Neural progenitor cell (in vitro differentiated cells): ENCODE results near the gene ARID5A. TPM values are rescaled to one million over a fixed set of nuclear protein-coding genes. Genes with fewer than 3 reads are reported as not detected.
A peak's percentile ranks its signal among the peaks of the same experiment; 100 is the strongest.

Experiments used
- DNase-seq: peaks from one replicate; pipeline ENCODE4 v3.0.0-alpha.2; 2016; ENCODE audit warnings: low spot score
- H2AFZ ChIP-seq: fragments of 200-600 bp; sonication (generic); replicated peaks from 2 replicates; pipeline ENCODE4 v1.6.1; 2016; ENCODE audit warnings: antibody characterized with exemption
- H3F3A ChIP-seq: fragments of 200-600 bp; sonication (generic); 2 replicates; pipeline ENCODE4 v1.6.1; 2016; ENCODE audit warnings: antibody characterized with exemption, low read depth
- H3K27ac ChIP-seq: fragments of 200-600 bp; sonication (generic); 2 replicates; pipeline ENCODE4 v1.5.1; 2016; ENCODE audit warnings: mild to moderate bottlenecking
- H3K27me3 ChIP-seq: fragments of 200-600 bp; sonication (generic); 2 replicates; pipeline ENCODE4 v1.6.1; 2016; ENCODE audit warnings: mild to moderate bottlenecking, moderate library complexity
- H3K36me3 ChIP-seq: fragments of 200-600 bp; sonication (generic); 2 replicates; pipeline ENCODE4 v1.5.1; 2016
- H3K4me1 ChIP-seq: fragments of 200-600 bp; sonication (generic); 2 replicates; pipeline ENCODE4 v1.6.1; 2016; ENCODE audit warnings: mixed run types
- H3K4me2 ChIP-seq: fragments of 200-600 bp; sonication (generic); 2 replicates; pipeline ENCODE4 v1.6.1; 2016
- H3K4me3 ChIP-seq: fragments of 200-600 bp; sonication (generic); 2 replicates; pipeline ENCODE4 v1.5.1; 2016
- H3K79me2 ChIP-seq: fragments of 200-600 bp; sonication (generic); 2 replicates; pipeline ENCODE4 v1.6.1; 2016; ENCODE audit warnings: low read depth
- H3K9ac ChIP-seq: fragments of 200-600 bp; sonication (generic); 2 replicates; pipeline ENCODE4 v1.6.1; 2016
- H3K9me3 ChIP-seq: fragments of 200-600 bp; sonication (generic); 2 replicates; pipeline ENCODE4 v1.5.1; 2016; ENCODE audit warnings: low read depth
- H4K20me1 ChIP-seq: fragments of 200-600 bp; sonication (generic); 2 replicates; pipeline ENCODE4 v1.6.1; 2016; ENCODE audit warnings: low read depth
- H3K27ac Mint-ChIP-seq: 3 replicates; pipeline ENCODE4 v1.8.0; 2021; ENCODE audit warnings: mixed read lengths
- H3K27me3 Mint-ChIP-seq: 2 replicates; pipeline ENCODE4 v1.8.0; 2022; ENCODE audit warnings: low read depth, mild to moderate bottlenecking, inconsistent platforms, moderate library complexity, mixed read lengths; ENCODE audit not compliant: insufficient read depth
- H3K36me3 Mint-ChIP-seq: 3 replicates; pipeline ENCODE4 v1.8.0; 2021; ENCODE audit warnings: mixed read lengths
- H3K4me1 Mint-ChIP-seq: 3 replicates; pipeline ENCODE4 v1.8.0; 2021; ENCODE audit warnings: mixed read lengths
- H3K4me3 Mint-ChIP-seq: 3 replicates; pipeline ENCODE4 v1.8.0; 2021; ENCODE audit warnings: mild to moderate bottlenecking, moderate library complexity, mixed read lengths
- H3K9me3 Mint-ChIP-seq: 3 replicates; pipeline ENCODE4 v1.8.0; 2020; ENCODE audit warnings: mixed read lengths
- CTCF ChIP-seq: fragments of 200-600 bp; sonication (generic); IDR thresholded peaks from 2 replicates; pipeline ENCODE4 v1.5.1; 2017; ENCODE audit warnings: antibody characterized with exemption, mild to moderate bottlenecking
- EZH2 ChIP-seq: fragments of 200-600 bp; sonication (generic); IDR thresholded peaks from 2 replicates; pipeline ENCODE4 v1.6.1; 2017; ENCODE audit warnings: antibody characterized with exemption, mild to moderate bottlenecking, moderate library complexity
- EZH2phosphoT487 ChIP-seq: fragments of 200-600 bp; sonication (generic); IDR thresholded peaks from 2 replicates; pipeline ENCODE4 v1.6.1; 2017; ENCODE audit warnings: antibody characterized with exemption
- total RNA-seq: library from RNA; depleted of rRNA; stranded (reverse); fragments of >200 nt; gene quantifications from 2 replicates; pipeline ENCODE4 v1.2.3, GENCODE V29; 2015; ENCODE audit warnings: low replicate concordance

Gene ARID5A
- total RNA-seq, 1 donor from 2014 or later: 0.75 TPM

- no peak overlapping the region for H3K27ac ChIP-seq
- Mint-ChIP-seq H3K36me3 (no peaks in the 10 kb centered on the region), H3K9me3 (peaks cover 7% of the 10 kb centered on the region), H3K4me3 (no peak overlapping the region), H3K27me3 (peaks cover 2% of the 10 kb centered on the region), H3K4me1 (peaks cover 19% of the 10 kb centered on the region), H3K27ac (no peak overlapping the region)
- no peak overlapping the region for H3K4me2 ChIP-seq
- TF ChIP-seq EZH2phosphoT487: no peak
- no peak for TF ChIP-seq CTCF
- no peaks in the 10 kb centered on the region for H3K36me3 ChIP-seq
- no peaks in the 10 kb centered on the region for H4K20me1 ChIP-seq
- no peaks in the 10 kb centered on the region for H3K79me2 ChIP-seq
- no peak overlapping the region for H2AFZ ChIP-seq
- no peak overlapping the region for H3K9ac ChIP-seq
- no peaks in the 10 kb centered on the region for H3F3A ChIP-seq
- DNase-seq: no peak
- no peaks in the 10 kb centered on the region for H3K27me3 ChIP-seq
- no peak overlapping the region for H3K4me3 ChIP-seq
- H3K9me3 ChIP-seq: no peaks in the 10 kb centered on the region
- peaks cover 2% of the 10 kb centered on the region for H3K4me1 ChIP-seq
Measured at GRCh38 chr2:96500385-96501066, 36.0 kb upstream of the ARID5A start.

GRCh38 chr2:96501471-96501874 is 35.1 kb upstream of the ARID5A start:
- Mint-ChIP-seq H3K27me3 (peaks cover 9% of the 10 kb centered on the region), H3K9me3 (no peaks in the 10 kb centered on the region), H3K4me1 (peaks cover 20% of the 10 kb centered on the region), H3K4me3 (no peak overlapping the region), H3K36me3 (no peaks in the 10 kb centered on the region), H3K27ac (no peak overlapping the region)
- no peak for DNase-seq
- no peak overlapping the region for H3K27ac ChIP-seq
- H3K4me3 ChIP-seq: no peak overlapping the region
- H3F3A ChIP-seq: no peaks in the 10 kb centered on the region
- TF ChIP-seq EZH2phosphoT487 (no peak), EZH2 (no peak), CTCF (no peak)
- no peak overlapping the region for H3K4me2 ChIP-seq
- no peaks in the 10 kb centered on the region for H3K79me2 ChIP-seq
- peak overlapping the region; percentile 42 for H2AFZ ChIP-seq
- H3K4me1 ChIP-seq: peaks cover 2% of the 10 kb centered on the region
- no peaks in the 10 kb centered on the region for H3K9me3 ChIP-seq
- H3K36me3 ChIP-seq: no peaks in the 10 kb centered on the region
- no peaks in the 10 kb centered on the region for H3K27me3 ChIP-seq
- H4K20me1 ChIP-seq: no peaks in the 10 kb centered on the region
- H3K9ac ChIP-seq: no peak overlapping the region

DNA sequence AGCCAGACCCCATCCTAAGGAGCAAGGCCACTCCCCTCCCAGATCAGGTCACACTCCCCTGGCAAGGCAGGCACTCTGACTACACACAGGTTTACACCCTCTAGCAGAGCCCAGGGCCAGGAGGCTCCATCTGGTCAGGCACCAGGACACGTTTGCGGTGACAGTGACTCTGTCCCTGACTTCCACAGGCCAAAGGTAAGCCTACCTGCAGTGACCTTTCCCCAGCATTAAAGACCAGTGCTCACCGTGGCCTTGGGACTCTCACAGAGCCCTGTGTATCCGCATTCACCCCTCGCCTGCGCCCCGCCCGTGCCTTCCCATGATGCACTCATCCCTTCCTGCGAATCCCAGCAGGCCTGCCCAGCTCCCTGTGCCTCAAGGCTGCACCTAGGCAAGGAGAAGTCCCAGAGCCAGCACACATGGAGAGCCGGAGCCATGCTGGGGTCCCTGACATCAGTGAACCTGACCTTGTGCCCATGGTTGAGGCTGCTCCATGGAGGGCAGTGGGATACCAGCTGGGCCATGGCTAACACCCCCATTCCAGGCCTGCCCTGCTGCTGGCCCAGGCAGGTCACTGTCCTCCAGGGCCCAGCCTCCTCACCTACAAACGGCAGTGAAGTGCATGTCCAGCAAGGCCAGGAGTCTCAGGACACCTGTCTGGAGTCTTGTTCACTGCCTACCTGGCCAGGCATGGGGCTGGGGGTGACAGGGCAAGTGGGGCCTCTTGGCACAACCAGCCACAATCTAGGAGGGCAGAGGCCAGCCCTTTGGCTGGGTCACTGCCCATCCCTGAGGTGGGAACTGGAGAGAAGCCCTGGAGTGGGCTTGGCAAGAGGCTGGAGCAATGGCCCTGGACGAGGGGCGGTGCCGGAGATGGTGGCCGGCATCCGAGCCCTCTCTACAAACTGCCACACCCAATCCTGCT is 34.4 kb upstream of the ARID5A start:
- no peak overlapping the region for H3K4me2 ChIP-seq
- no peaks in the 10 kb centered on the region for H4K20me1 ChIP-seq
- no peak overlapping the region for H3K4me3 ChIP-seq
- H3K9ac ChIP-seq: no peak overlapping the region
- H3K27me3 Mint-ChIP-seq: peaks cover 9% of the 10 kb centered on the region
- no peaks in the 10 kb centered on the region for H3K9me3 Mint-ChIP-seq
- no peaks in the 10 kb centered on the region for H3K9me3 ChIP-seq
- no peaks in the 10 kb centered on the region for H3K27me3 ChIP-seq
- H3F3A ChIP-seq: no peaks in the 10 kb centered on the region
- peaks cover 20% of the 10 kb centered on the region for H3K4me1 Mint-ChIP-seq
- no peak overlapping the region for H3K4me3 Mint-ChIP-seq
- H3K27ac Mint-ChIP-seq: peak overlapping the region; percentile 87
- peak overlapping the region; percentile 42 for H2AFZ ChIP-seq
- H3K36me3 Mint-ChIP-seq: no peaks in the 10 kb centered on the region
- TF ChIP-seq CTCF (no peak), EZH2phosphoT487 (no peak), EZH2 (no peak)
- no peaks in the 10 kb centered on the region for H3K79me2 ChIP-seq
- no peaks in the 10 kb centered on the region for H3K36me3 ChIP-seq
- H3K4me1 ChIP-seq: peaks cover 2% of the 10 kb centered on the region
- no peak overlapping the region for H3K27ac ChIP-seq
- DNase-seq: no peak
